ENCODE results near the gene APRT.

APRT gene

GRCh38 chr16:88811769-88812512, at the start of gene APRT:
Gene APRT (minus strand): TSS chr16:88811928. CDS start chr16:88811899, 29 bp downstream.
- peak; percentile 83 for DNase-seq

- no peak for DNase-seq
Measured at GRCh38 chr16:88861359-88861758, 49.6 kb upstream of the APRT start.

GRCh38 chr16:88859381-88860091, 47.8 kb upstream of the APRT start:
- DNase-seq: no peak

GRCh38 chr16:88857728-88858339, 46.1 kb upstream of the APRT start:
- DNase-seq: peak; percentile 65

GRCh38 chr16:88856828-88857727, 45.4 kb upstream of the APRT start, which contains the start of the genes GALNS and TRAPPC2L:
Gene GALNS (minus strand): TSS chr16:88856947. CDS start chr16:88856877, 70 bp downstream.
Gene TRAPPC2L (plus strand): TSS chr16:88857127. CDS start chr16:88857151, 24 bp downstream.
- DNase-seq: peak; percentile 97

- no peak for DNase-seq
Measured at GRCh38 chr16:88856122-88856827, 44.5 kb upstream of the APRT start.

GRCh38 chr16:88855736-88856121, 44.0 kb upstream of the APRT start:
- no peak for DNase-seq

- no peak for DNase-seq
Measured at GRCh38 chr16:88855176-88855575, 43.4 kb upstream of the APRT start.

GRCh38 chr16:88854306-88855111, 42.8 kb upstream of the APRT start:
- DNase-seq: no peak

- no peak for DNase-seq
Measured at GRCh38 chr16:88853325-88853941, 41.7 kb upstream of the APRT start.

GRCh38 chr16:88851616-88852015, 39.9 kb upstream of the APRT start:
- DNase-seq: no peak

- no peak for DNase-seq
Measured at GRCh38 chr16:88850531-88851199, 38.9 kb upstream of the APRT start.

GRCh38 chr16:88848557-88848956, 36.8 kb upstream of the APRT start:
- DNase-seq: no peak

GRCh38 chr16:88847654-88848053, 35.9 kb upstream of the APRT start:
- no peak for DNase-seq

GRCh38 chr16:88846088-88846487, 34.4 kb upstream of the APRT start:
- DNase-seq: no peak

GRCh38 chr16:88844419-88845036, 32.8 kb upstream of the APRT start:
- no peak for DNase-seq

- DNase-seq: no peak
Measured at GRCh38 chr16:88843256-88843655, 31.5 kb upstream of the APRT start.

- DNase-seq: no peak
Measured at GRCh38 chr16:88842806-88843205, 31.1 kb upstream of the APRT start.

GRCh38 chr16:88842308-88842756, 30.6 kb upstream of the APRT start:
- no peak for DNase-seq

Data from COR-L47 (cell line).